ENCODE measurements around the gene ADAMTS15. TPM values are rescaled to one million over a fixed set of nuclear protein-coding genes. Genes with fewer than 3 reads are reported as not detected.

ADAMTS15 gene
- total RNA-seq, 2 donors from 2014 or later: 10.8 to 14.1 TPM

DNA sequence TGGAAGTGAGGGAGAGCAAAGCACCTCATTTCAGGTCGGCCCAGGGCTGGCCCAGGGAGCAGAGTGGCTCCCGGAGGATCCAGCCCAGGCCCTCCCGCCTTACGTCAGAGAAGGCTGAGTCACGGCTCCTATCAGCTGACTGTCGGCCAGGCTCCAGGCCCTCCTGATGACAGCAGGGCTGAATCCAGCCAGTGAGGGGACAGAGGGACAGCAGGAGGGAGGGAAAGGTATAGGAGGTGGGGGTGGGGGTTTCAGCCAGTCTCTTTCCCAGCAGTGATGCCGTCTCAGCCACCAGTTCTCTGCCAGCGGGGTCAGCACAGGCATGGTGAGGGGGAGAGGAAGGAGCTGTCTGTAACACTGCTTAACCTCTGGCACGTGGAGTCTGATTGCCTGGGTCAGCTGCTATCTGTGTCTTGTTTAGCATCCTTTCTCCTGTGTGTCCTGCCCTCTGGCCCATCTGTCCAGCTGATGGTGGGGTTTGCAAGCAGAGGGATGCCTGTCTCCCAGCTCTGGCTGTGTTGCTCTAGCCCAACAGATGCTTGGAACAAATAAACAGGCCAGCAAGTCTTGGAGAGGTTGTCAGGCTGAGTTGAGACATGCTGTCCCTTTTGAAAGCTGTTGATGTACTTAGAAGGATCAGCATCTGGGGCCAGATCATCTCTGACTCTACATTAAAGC is 74.0 kb downstream of the ADAMTS15 start:
- Histone ChIP-seq H3K9me3 (no peaks in the 10 kb centered on the region), H3K4me1 (ENCODE audit: control insufficient read depth in 1 of 2, low read depth in 2 of 2) (peaks cover 21 to 52% of the 10 kb centered on the region in 2 donors), H3K27me3 (replicated peaks; ENCODE audit: insufficient read depth) (no peaks in the 10 kb centered on the region), H3K4me3 (no peak overlapping the region), H3K36me3 (no peaks in the 10 kb centered on the region), H3K27ac (peak overlapping the region; percentile 75 to 77)
- TF ChIP-seq, protein P1, sequence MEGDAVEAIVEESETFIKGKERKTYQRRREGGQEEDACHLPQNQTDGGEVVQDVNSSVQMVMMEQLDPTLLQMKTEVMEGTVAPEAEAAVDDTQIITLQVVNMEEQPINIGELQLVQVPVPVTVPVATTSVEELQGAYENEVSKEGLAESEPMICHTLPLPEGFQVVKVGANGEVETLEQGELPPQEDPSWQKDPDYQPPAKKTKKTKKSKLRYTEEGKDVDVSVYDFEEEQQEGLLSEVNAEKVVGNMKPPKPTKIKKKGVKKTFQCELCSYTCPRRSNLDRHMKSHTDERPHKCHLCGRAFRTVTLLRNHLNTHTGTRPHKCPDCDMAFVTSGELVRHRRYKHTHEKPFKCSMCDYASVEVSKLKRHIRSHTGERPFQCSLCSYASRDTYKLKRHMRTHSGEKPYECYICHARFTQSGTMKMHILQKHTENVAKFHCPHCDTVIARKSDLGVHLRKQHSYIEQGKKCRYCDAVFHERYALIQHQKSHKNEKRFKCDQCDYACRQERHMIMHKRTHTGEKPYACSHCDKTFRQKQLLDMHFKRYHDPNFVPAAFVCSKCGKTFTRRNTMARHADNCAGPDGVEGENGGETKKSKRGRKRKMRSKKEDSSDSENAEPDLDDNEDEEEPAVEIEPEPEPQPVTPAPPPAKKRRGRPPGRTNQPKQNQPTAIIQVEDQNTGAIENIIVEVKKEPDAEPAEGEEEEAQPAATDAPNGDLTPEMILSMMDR (IDR thresholded peaks at IDR 0.05): no peak
- DNase-seq (ENCODE audit: low spot score) (peak; percentile 85), ATAC-seq (ENCODE audit: insufficient number of reproducible peaks, low FRiP score, low read depth) (peak; percentile 79)

DNA sequence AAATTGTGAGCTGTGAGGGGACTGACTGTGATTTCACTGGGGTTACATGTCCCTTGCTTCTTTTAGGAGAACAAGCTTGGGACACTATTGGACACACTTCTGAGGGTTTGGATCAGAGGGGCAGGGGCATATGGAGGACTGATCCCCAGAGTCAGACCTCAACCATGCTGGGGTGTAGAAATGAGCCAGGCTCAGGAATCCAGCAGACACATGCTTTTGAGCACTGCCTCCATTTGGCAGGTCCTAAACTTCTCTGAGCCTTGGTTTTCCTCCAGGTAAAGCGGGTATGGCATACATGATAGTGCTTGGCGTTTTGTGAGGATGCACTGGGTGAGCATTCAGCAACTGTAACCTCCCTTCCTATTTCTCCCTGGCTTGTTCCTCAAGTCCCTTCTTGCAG is 74.7 kb downstream of the ADAMTS15 start:
- Histone ChIP-seq H3K27ac (peak overlapping the region; percentile 75 to 77), H3K36me3 (no peaks in the 10 kb centered on the region), H3K9me3 (no peaks in the 10 kb centered on the region), H3K4me3 (no peak overlapping the region), H3K4me1 (ENCODE audit: control insufficient read depth in 1 of 2, low read depth in 2 of 2) (peaks cover 21 to 58% of the 10 kb centered on the region in 2 donors), H3K27me3 (replicated peaks; ENCODE audit: insufficient read depth) (no peaks in the 10 kb centered on the region)
- ATAC-seq (ENCODE audit: insufficient number of reproducible peaks, low FRiP score, low read depth) (no peak), DNase-seq (ENCODE audit: low spot score) (no peak)
- TF ChIP-seq, protein P1 (IDR thresholded peaks at IDR 0.05): no peak

DNA sequence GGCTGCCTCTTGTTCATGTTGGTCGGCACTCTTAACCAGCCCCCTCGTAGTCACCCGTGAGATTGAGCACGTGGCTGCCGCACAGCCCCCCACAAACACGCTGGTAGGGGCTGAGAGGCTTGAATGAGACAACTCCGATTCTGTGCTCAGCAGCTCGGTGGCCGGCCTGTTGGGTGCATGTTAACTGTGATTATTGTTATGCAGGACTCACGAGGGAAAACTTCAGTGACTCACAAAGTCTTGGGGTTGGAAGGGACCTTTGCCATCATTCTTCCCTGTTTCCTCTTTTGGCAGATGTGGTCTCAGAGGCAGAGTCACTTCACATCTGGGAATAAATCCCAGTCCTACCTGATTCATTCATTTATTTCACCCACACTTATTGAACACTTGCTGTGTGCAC is 75.2 kb downstream of the ADAMTS15 start:
- Histone ChIP-seq H3K27me3 (replicated peaks; ENCODE audit: insufficient read depth) (no peaks in the 10 kb centered on the region), H3K36me3 (no peaks in the 10 kb centered on the region), H3K27ac (peak overlapping the region; percentile 6 to 77), H3K9me3 (no peaks in the 10 kb centered on the region), H3K4me1 (ENCODE audit: control insufficient read depth in 1 of 2, low read depth in 2 of 2) (peaks cover 21 to 57% of the 10 kb centered on the region in 2 donors), H3K4me3 (no peak overlapping the region)
- TF ChIP-seq, protein P1 (IDR thresholded peaks at IDR 0.05): no peak
- no peak for DNase-seq (ENCODE audit: low spot score)
- no peak for ATAC-seq (ENCODE audit: insufficient number of reproducible peaks, low FRiP score, low read depth)

DNA sequence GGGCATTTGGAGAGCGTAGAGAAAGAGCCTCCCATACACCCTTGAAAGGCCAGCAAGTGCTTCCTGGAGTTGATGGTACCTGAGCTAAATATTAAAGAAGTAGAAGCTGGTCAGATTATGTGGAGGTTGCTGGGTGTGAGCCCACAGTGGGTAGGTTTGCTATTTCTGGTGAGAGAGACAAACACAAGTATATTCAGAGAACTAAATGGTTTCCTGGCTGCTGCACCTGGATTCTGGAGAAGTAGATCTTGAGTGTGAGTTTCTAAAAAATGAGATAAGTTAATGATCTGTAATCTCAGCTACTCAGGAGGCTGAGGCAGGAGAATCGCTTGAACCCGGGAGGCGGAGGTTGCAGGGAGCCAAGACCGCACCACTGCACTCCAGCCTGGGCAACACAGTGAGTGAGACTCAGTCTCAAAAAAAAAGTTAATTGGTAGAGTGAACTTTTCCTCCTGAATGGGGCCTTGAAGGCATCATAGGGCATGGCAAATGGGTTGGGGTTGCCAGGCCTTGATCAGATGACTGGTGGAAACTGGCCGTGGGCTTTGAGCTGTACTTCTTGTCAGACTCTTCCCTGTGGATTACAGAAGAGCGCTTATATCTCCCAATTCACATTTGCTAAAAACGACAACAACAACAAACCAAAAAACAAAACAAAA is 75.8 kb downstream of the ADAMTS15 start:
- Histone ChIP-seq H3K4me1 (ENCODE audit: control insufficient read depth in 1 of 2, low read depth in 2 of 2) (peaks cover 16 to 50% of the 10 kb centered on the region in 2 donors), H3K27me3 (replicated peaks; ENCODE audit: insufficient read depth) (no peaks in the 10 kb centered on the region), H3K36me3 (no peaks in the 10 kb centered on the region), H3K9me3 (no peaks in the 10 kb centered on the region), H3K27ac (peak overlapping the region in 1 of 2 donors; percentile 77), H3K4me3 (no peak overlapping the region)
- no peak for DNase-seq (ENCODE audit: low spot score)
- no peak for ATAC-seq (ENCODE audit: insufficient number of reproducible peaks, low FRiP score, low read depth)
- TF ChIP-seq, protein P1 (IDR thresholded peaks at IDR 0.05): no peak

DNA sequence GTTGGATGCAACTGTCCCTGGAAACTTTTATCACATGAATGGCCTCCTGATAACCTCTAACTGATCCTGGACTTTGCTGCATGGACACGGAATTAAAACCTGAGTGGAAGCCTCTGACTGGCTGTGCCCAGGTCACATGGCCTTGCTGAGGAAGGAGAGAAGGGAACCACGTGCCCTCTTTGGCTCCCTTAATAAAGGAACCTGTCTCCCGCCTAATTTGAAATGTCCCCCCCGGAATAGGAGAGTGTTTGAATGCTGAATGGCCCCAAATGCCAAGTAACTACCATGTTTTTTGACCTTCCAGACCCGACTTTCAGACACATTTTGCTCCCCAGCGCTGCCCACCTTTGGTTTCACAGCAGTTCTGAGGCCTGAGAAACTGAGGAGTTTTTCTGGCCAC is 76.9 kb downstream of the ADAMTS15 start:
- no peaks in the 10 kb centered on the region for H3K9me3 ChIP-seq
- TF ChIP-seq, protein P1 (IDR thresholded peaks at IDR 0.05): no peak
- DNase-seq (ENCODE audit: low spot score) (no peak), ATAC-seq (ENCODE audit: insufficient number of reproducible peaks, low FRiP score, low read depth) (no peak)
- no peaks in the 10 kb centered on the region for H3K27me3 ChIP-seq (replicated peaks; ENCODE audit: insufficient read depth)
- H3K4me3 ChIP-seq: no peak overlapping the region
- H3K4me1 ChIP-seq (ENCODE audit: control insufficient read depth in 1 of 2, low read depth in 2 of 2): peaks cover 16 to 40% of the 10 kb centered on the region in 2 donors
- H3K27ac ChIP-seq: no peak overlapping the region
- no peaks in the 10 kb centered on the region for H3K36me3 ChIP-seq

Other genes starting within 250 kb of the ADAMTS15 start
- gene ZBTB44, start 133.7 kb upstream of the ADAMTS15 start, total RNA-seq: 10 to 100 TPM; 38.0 to 48.7 TPM
- gene ADAMTS8, start 20.0 kb upstream of the ADAMTS15 start, total RNA-seq: 10 to 100 TPM in 1 of 2 donors, 1 to 10 TPM in 1; 5.3 to 17.6 TPM

All from thoracic aorta (tissue), 2 donors.